Testis (tissue), 3 donors: ENCODE results near the gene DSE. TPM values are rescaled to one million over a fixed set of nuclear protein-coding genes. Genes with fewer than 3 reads are reported as not detected.
A peak's percentile ranks its signal among the peaks of the same experiment; 100 is the strongest.

Experiments
- DNase-seq: peaks from one replicate; pipeline ENCODE4 v3.0.0-alpha.2; 2019
- H3K27ac ChIP-seq, 2 donors: fragments of 200-600 bp; sonication (generic); one replicate each; pipeline ENCODE4 v1.5.1; 2019
- H3K27me3 ChIP-seq: fragments of 200-600 bp; sonication (generic); one replicate; pipeline ENCODE4 v1.5.1; 2019
- H3K36me3 ChIP-seq: fragments of 200-600 bp; sonication (generic); one replicate; pipeline ENCODE4 v1.5.1; 2017; ENCODE audit warnings: low read depth; ENCODE audit errors: missing control alignments
- H3K4me1 ChIP-seq: fragments of 200-600 bp; sonication (generic); one replicate; pipeline ENCODE4 v1.5.1; 2019
- H3K4me3 ChIP-seq, 2 donors: fragments of 200-600 bp; sonication (generic); one replicate each; pipeline ENCODE4 v1.5.1; 2017 to 2019
- H3K9me3 ChIP-seq: fragments of 200-600 bp; sonication (generic); one replicate; pipeline ENCODE4 v1.5.1; 2017
- POLR2A ChIP-seq: fragments of 450-650 bp; IDR thresholded peaks from one replicate; pipeline ENCODE4 v1.6.1; 2017; ENCODE audit warnings: antibody characterized with exemption, mild to moderate bottlenecking, moderate library complexity
- WGBS, 2 donors: methylation state at CpG; one replicate each; pipeline ENCODE4 v1.1.5; 2018; 5-methylcytosine and 5-hydroxymethylcytosine counted together
- intact Hi-C: fragments of 100-400 bp; cut with DNase I; formaldehyde crosslinking; loops from one replicate; pipeline ENCODE4 v1.15.1; 2023; ENCODE audit warnings: low total_unique reads
- polyA plus RNA-seq: library from polyadenylated mRNA; stranded (reverse); fragments of 350-450 nt; fragmentation: Illumina TruSeq; extraction: RNeasy Lipid Tissue Mini Kit (QIAGEN cat#74804); gene quantifications from one replicate; pipeline ENCODE4 v1.2.3, GENCODE V29; 2014; ENCODE audit warnings: low read depth, low replicate concordance; ENCODE audit not compliant: insufficient read depth
- total RNA-seq, 2 donors: library from RNA; depleted of rRNA; stranded (reverse); fragments of >200 nt; gene quantifications; one replicate each; pipeline ENCODE4 v1.2.3, GENCODE V29; 2016
- TF ChIP-seq, protein P1 (sequence below), 3 experiments: fragments of 450-650 bp in 2 of 3; fragments of 200-600 bp in 1 of 3; sonication (generic) in 1 of 3; IDR thresholded peaks; one replicate each; pipeline ENCODE4 v1.5.1; 2016 to 2019; ENCODE audit warnings: antibody characterized with exemption in 3 of 3, mild to moderate bottlenecking in 2 of 3, moderate library complexity in 1 of 3

Gene DSE
- total and polyA plus RNA-seq, 3 donors from 2014 or later, result 31.5 to 49.3 (median 35.1) TPM

DNA sequence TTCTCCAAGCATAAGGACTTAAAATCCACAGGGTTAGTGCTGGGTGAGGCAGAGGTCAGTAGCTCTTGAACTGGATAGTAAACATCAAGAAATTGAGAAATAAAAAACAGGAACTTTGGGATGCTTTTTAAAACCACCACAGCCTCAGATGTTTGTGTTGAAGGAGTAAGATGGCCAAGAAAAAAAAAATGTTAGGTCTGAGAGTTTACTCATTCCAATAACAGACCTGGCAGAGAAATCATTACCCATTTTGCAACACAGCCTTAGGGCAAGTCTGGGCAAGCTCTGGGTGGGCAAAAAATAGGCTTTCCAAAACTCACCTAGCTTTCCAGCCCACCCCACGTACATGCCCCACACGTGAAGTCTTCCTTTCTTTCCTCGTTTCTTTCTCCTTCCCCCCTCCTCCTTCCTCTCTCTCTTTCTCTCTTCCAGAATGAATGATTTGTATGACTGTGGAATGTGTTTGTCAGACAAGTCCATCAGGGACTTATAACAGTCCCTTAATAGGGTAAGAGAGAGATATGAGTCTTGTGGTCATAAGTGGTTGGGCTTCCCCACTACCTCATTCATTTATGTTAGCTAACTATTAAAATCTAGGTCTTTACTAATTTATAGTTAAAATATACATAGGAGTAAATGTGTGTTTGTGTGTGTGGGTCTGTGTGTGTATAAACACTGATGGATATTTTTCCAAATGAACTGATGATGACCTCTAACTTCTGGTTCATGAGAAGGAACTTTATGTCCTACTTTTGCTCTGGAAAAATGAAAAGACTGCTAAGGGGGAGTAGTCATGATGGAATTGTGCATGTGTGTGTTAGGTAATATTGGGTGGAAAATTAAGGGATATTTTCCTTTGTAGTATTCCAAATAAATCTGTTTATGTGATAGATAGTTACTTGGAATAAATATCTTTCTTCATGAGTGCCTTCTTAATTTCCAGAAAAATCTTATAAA is 18.0 kb upstream of the DSE start:
- WGBS, 2 donors, result 47 to 62% methylated on average over 3 of the region's 3 CpGs
- no peaks in the 10 kb centered on the region for H3K4me1 ChIP-seq
- DNase-seq, result no peak

DNA sequence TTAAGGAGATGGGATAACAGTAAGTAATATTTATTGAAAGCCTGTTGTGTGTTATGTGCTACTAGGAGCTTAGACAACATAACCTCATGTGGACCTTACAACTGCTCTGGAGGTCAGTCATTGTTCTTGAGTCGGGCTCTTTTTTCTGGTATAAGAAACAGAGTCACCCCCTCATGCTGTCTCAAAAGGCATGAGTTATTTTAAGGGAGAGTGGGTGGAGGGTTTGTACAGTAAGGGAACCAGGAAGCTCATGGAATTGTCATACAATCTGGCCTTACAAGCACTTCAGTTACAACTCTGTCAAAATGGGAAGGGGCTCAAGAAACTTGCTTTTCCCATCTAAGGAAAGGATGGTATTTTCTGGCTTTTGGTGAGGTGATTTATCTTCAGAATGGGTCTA is 16.5 kb upstream of the DSE start:
- DNase-seq, result no peak
- H3K36me3 ChIP-seq, result no peaks in the 10 kb centered on the region
- TF ChIP-seq, protein P1, sequence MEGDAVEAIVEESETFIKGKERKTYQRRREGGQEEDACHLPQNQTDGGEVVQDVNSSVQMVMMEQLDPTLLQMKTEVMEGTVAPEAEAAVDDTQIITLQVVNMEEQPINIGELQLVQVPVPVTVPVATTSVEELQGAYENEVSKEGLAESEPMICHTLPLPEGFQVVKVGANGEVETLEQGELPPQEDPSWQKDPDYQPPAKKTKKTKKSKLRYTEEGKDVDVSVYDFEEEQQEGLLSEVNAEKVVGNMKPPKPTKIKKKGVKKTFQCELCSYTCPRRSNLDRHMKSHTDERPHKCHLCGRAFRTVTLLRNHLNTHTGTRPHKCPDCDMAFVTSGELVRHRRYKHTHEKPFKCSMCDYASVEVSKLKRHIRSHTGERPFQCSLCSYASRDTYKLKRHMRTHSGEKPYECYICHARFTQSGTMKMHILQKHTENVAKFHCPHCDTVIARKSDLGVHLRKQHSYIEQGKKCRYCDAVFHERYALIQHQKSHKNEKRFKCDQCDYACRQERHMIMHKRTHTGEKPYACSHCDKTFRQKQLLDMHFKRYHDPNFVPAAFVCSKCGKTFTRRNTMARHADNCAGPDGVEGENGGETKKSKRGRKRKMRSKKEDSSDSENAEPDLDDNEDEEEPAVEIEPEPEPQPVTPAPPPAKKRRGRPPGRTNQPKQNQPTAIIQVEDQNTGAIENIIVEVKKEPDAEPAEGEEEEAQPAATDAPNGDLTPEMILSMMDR (IDR thresholded peaks at IDR 0.05), result no peak
- TF ChIP-seq POLR2A, result no peak
- intact Hi-C loops, result no loop called here
- WGBS, 2 donors, result 79 to 89% methylated on average over 1 of the region's 1 CpG
- no peaks in the 10 kb centered on the region for H3K9me3 ChIP-seq
- no peaks in the 10 kb centered on the region for H3K27me3 ChIP-seq
- H3K27ac ChIP-seq, result no peak overlapping the region
- H3K4me1 ChIP-seq, result no peaks in the 10 kb centered on the region
- no peak overlapping the region for H3K4me3 ChIP-seq

More for the DNA sequence above, 18.0 kb upstream of the DSE start:
- TF ChIP-seq POLR2A, result no peak
- TF ChIP-seq, protein P1 (IDR thresholded peaks at IDR 0.05), result no peak
- Histone ChIP-seq H3K9me3 (no peaks in the 10 kb centered on the region), H3K27me3 (no peaks in the 10 kb centered on the region), H3K36me3 (no peaks in the 10 kb centered on the region), H3K4me3 (no peak overlapping the region), H3K27ac (peak overlapping the region in 1 of 2 donors; percentile 69)
- intact Hi-C loops, result no loop called here

DNA sequence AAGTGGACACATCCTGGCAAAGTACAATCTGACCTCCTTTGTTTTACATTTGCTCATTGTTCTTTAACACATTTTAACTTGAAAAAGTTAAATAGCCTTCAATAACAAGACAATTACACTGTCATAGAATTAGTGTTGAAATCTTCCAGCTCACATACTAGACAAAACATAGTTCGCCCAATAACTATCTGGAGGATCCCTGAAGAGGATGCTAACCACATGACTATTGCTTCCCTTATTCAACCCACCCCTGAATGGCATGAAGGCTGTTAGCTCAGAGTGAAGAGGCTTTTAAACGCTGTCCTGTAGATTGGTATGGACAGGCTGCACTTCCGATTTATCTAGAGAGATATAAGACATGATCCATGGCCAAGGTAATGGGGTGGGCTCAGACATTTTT is 15.0 kb upstream of the DSE start:
- Histone ChIP-seq H3K4me1 (no peaks in the 10 kb centered on the region), H3K36me3 (no peaks in the 10 kb centered on the region), H3K27ac (no peak overlapping the region), H3K27me3 (no peaks in the 10 kb centered on the region), H3K4me3 (no peak overlapping the region), H3K9me3 (no peaks in the 10 kb centered on the region)
- TF ChIP-seq POLR2A, result no peak
- TF ChIP-seq, protein P1 (IDR thresholded peaks at IDR 0.05), result no peak
- intact Hi-C loops, result no loop called here
- no peak for DNase-seq
- 81 to 87% methylated on average over 3 of the region's 3 CpGs for WGBS, 2 donors

DNA sequence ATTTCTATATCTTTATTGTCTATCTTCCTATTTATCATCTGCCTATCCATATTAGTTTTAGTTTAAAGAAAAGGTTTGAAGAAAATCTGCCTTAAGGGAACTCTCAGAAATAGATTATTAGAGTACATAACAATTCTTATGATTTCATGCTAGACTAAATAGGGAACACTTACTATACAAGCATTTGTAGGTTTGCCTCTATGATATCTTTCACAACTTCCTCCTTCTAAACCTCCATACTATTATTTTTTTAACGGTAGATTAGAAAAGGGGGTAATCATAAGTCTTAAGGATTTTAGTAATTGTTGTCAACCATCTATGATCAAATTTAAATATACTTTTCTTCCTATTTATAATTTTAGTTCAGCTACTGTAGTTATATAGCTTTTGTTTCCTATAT is 11.6 kb upstream of the DSE start:
- 82 to 90% methylated on average over 1 of the region's 1 CpG for WGBS, 2 donors
- Histone ChIP-seq H3K4me3 (no peak overlapping the region), H3K27me3 (no peaks in the 10 kb centered on the region), H3K27ac (no peak overlapping the region), H3K9me3 (no peaks in the 10 kb centered on the region), H3K4me1 (no peaks in the 10 kb centered on the region), H3K36me3 (no peaks in the 10 kb centered on the region)
- intact Hi-C loops, result no loop called here
- TF ChIP-seq POLR2A, result no peak
- TF ChIP-seq, protein P1 (IDR thresholded peaks at IDR 0.05), result no peak
- DNase-seq, result no peak

DNA sequence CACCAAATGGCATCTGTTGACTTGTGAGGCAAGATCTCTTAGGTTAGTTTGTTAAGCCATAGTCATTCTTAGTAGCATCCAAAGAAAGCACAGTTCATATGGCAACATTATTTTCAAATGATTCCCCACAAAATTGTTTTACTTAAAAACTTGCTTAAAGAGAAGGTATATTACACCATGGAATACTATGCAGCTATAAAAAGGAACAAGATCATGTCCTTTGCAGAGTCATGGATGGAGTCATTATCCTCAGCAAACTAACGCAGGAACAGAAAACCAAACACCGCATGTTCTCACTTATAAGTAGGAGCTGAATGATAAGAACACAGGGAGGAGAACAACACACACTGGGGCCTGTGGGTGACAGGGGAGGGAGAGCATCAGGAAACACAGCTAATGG is 10.9 kb upstream of the DSE start:
- intact Hi-C loops, result no loop called here
- no peak overlapping the region for H3K27ac ChIP-seq
- no peaks in the 10 kb centered on the region for H3K9me3 ChIP-seq
- H3K4me3 ChIP-seq, result no peak overlapping the region
- 94 to 100% methylated on average over 2 of the region's 2 CpGs for WGBS, 2 donors
- no peak for DNase-seq
- H3K36me3 ChIP-seq, result no peaks in the 10 kb centered on the region
- no peaks in the 10 kb centered on the region for H3K27me3 ChIP-seq
- H3K4me1 ChIP-seq, result no peaks in the 10 kb centered on the region
- TF ChIP-seq, protein P1 (IDR thresholded peaks at IDR 0.05), result no peak
- TF ChIP-seq POLR2A, result no peak
